HL-60/S4 treated with retinoic acid at 250 ng/mL for 4 days and 3 days (cell line): ENCODE data around the gene RAET1G.
"Not testable (repeated sequence)": the region's sequence is repeated elsewhere in the genome, so short reads cannot be mapped to it uniquely, and the experiment has no call there.

Experiments
- in situ Hi-C: fragments of 300-500 bp; cut with MboI; formaldehyde crosslinking; loops from 2 replicates; pipeline ENCODE4 v1.7.0; 2022; ENCODE audit warnings: low sequenced_read_pairs

RAET1G gene

GRCh38 chr6:149898966-149899365 lies 24.0 kb downstream of the RAET1G start:
- in situ Hi-C loops, result no loop called here

GRCh38 chr6:149897855-149898744 lies 24.8 kb downstream of the RAET1G start, which contains the start of gene RAET1E:
Gene RAET1E (minus strand): TSS chr6:149898113. CDS start chr6:149890901, 7,212 bp downstream.
- in situ Hi-C loops, result no loop called here

- in situ Hi-C loops, result no loop called here
Observed at GRCh38 chr6:149897015-149897697, 25.8 kb downstream of the RAET1G start.

GRCh38 chr6:149896491-149896890 lies 26.4 kb downstream of the RAET1G start:
- in situ Hi-C loops, result no loop called here

GRCh38 chr6:149895833-149896271 lies 27.1 kb downstream of the RAET1G start:
- in situ Hi-C loops, result no loop called here

- in situ Hi-C loops, result no loop called here
Observed at GRCh38 chr6:149895048-149895590, 27.8 kb downstream of the RAET1G start.

- in situ Hi-C loops, result not testable (repeated sequence)
Observed at GRCh38 chr6:149891864-149892263, 31.1 kb downstream of the RAET1G start.

- in situ Hi-C loops, result no loop called here
Observed at GRCh38 chr6:149891259-149891658, 31.7 kb downstream of the RAET1G start.

GRCh38 chr6:149890629-149891045 lies 32.3 kb downstream of the RAET1G start:
- in situ Hi-C loops, result no loop called here

GRCh38 chr6:149889326-149889725 lies 33.6 kb downstream of the RAET1G start:
- in situ Hi-C loops, result no loop called here

GRCh38 chr6:149888659-149889058 lies 34.3 kb downstream of the RAET1G start:
- in situ Hi-C loops, result no loop called here

- in situ Hi-C loops, result no loop called here
Observed at GRCh38 chr6:149888093-149888492, 34.8 kb downstream of the RAET1G start.

GRCh38 chr6:149887343-149887742 lies 35.6 kb downstream of the RAET1G start:
- in situ Hi-C loops, result no loop called here

GRCh38 chr6:149885888-149886287 lies 37.0 kb downstream of the RAET1G start:
- in situ Hi-C loops, result no loop called here

- in situ Hi-C loops, result no loop called here
Observed at GRCh38 chr6:149884617-149885016, 38.3 kb downstream of the RAET1G start.

- in situ Hi-C loops, result no loop called here
Observed at GRCh38 chr6:149884215-149884614, 38.7 kb downstream of the RAET1G start.

GRCh38 chr6:149881860-149882259 lies 41.1 kb downstream of the RAET1G start:
- in situ Hi-C loops, result no loop called here

GRCh38 chr6:149881066-149881766 lies 41.7 kb downstream of the RAET1G start:
- in situ Hi-C loops, result no loop called here

- in situ Hi-C loops, result no loop called here
Observed at GRCh38 chr6:149877659-149878058, 45.3 kb downstream of the RAET1G start.

- in situ Hi-C loops, result no loop called here
Observed at GRCh38 chr6:149876241-149876933, 46.5 kb downstream of the RAET1G start.
